ENCODE measurements around the gene STK32B.

STK32B gene

GRCh38 chr4:5381961-5382441 is 330.7 kb downstream of the STK32B start:
- in situ Hi-C loops (cut with MboI; ENCODE audit: low sequenced_read_pairs): no loop called here

DNA sequence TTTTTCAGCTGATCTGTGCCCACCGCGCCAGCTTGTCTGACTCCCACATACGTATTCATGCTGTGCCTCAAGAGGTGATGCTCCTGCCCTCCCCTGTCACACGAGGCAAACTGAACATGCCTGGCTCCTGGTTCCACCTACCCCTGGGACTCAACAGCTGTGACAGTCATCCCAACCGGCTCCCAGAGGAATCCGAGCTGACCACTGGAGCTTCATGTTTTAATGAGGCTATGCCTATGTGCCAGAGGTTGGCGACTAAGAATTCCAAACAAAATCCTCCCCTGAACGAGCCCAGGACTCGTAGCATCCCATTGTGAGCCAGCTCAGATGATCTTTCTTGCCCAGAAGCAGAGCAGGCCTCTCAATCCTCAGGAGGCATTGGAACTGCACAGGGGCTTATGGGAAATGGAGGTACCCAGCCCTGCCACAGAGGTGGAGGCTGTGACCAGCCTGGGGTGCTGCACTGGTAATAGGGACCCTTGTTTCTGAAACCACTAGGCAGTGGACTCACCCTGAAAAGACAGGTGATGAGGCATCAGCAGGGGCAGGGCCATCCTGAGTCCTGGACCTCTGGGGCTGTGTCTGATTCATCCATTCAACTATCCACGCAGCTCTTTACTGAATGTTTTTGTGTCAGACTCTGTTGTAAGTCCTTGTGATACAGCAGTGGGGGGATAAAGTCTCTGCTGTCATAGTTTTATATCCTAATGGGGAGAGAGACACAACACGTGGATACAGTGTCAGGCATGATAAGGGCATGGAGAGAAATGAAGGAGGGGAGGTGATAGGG is 332.1 kb downstream of the STK32B start:
- in situ Hi-C loops (cut with MboI; ENCODE audit: low sequenced_read_pairs): no loop called here

GRCh38 chr4:5385741-5386311 is 334.5 kb downstream of the STK32B start:
- in situ Hi-C loops (cut with MboI; ENCODE audit: low sequenced_read_pairs): no loop called here

DNA sequence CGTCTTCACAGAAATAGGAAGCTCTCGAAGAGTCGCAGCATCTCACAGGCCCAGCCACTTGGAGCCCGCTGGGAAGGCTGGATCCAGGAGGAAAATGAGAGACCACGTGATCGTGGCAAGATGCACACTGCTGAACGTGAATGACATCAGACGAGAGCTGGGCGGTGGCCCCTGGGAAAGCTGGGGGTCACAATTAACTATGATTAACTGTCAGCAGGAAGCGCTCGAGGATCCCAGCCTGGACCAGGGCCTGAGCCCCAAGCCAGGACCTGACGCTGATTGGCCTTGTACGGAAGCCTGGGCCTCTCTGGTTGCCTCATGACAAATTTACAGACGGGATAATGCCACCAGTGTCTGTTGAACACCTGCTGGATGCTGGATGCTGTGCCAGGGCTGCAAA is 335.6 kb downstream of the STK32B start:
- in situ Hi-C loops (cut with MboI; ENCODE audit: low sequenced_read_pairs): no loop called here

GRCh38 chr4:5387457-5387856 is 336.2 kb downstream of the STK32B start:
- in situ Hi-C loops (cut with MboI; ENCODE audit: low sequenced_read_pairs): no loop called here

- in situ Hi-C loops (cut with MboI; ENCODE audit: low sequenced_read_pairs): no loop called here
These were observed 338.6 kb downstream of the STK32B start for GRCh38 chr4:5389756-5390310.

DNA sequence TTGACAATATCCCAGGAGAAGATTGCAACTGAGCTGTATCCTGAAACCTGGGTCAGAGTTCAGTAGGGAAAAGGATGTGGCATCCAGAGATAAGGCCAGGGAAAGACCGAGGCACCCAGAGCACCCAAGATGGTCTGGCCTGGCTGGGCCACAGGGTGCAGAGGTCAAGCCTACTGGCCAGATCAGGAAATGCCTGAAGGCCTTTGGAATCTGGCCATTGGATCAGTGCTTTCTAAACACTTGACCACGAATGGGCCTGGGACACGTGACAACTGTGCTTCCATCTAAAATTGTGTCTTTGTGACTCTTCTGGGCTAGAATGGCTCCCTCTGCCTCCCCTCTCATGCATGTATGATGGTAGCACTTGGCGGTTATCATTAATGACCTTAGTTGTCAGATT is 340.2 kb downstream of the STK32B start:
- in situ Hi-C loops (cut with MboI; ENCODE audit: low sequenced_read_pairs): no loop called here

- in situ Hi-C loops (cut with MboI; ENCODE audit: low sequenced_read_pairs): no loop called here
These were observed 342.7 kb downstream of the STK32B start for GRCh38 chr4:5393911-5394513.

DNA sequence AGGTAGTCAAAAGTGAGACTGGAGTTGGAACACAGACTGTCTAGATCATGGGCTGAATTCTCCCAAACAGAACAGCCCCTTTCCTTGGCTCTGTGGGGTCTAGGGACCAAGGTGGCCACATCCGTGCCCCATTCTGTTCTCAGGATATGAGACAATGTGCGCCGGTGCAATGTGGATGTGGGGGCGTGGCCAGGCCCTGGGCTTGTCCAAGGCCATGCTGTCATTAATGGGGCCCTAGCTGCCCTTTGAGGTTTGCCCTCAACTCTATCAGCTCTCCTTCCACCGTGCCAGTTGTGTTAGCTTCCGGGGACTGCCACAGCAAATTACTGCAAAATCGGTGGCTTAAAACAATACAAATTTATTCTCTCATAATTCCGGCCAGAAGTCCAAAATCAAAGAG is 344.5 kb downstream of the STK32B start:
- in situ Hi-C loops (cut with MboI; ENCODE audit: low sequenced_read_pairs): no loop called here

GRCh38 chr4:5398056-5398455 is 346.8 kb downstream of the STK32B start:
- in situ Hi-C loops (cut with MboI; ENCODE audit: low sequenced_read_pairs): no loop called here

GRCh38 chr4:5399124-5399523 is 347.8 kb downstream of the STK32B start:
- in situ Hi-C loops (cut with MboI; ENCODE audit: low sequenced_read_pairs): no loop called here

DNA sequence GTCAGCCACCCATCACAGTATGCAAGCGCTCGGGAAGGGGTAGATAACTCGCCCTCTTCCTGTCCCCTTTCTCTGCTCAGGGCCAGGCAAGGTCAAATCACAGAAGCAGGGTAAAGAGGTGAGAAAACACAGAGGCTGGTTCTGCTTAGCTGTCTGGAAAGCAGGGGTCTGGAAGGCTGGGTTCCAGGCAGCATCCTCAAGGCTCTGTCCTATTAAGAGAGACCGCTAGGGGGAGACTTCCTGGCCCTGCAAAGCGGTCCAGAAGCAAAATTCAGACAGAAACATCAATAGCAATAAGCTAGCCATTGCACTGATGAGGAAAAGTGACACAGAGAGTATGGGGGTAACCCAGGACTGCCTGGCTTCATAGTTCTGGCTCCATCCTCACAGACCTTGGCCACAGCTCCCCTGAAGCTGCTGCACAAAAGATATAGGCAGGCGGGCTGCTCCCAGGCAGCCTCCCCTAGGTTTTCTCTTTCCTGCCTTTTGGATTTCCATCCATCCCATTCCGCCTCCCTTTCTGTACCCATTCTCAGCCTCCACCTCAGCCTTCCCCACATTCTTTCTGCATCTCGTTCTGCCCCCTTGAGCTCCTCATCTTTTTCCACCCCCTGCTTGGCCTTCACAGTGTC is 348.6 kb downstream of the STK32B start:
- in situ Hi-C loops (cut with MboI; ENCODE audit: low sequenced_read_pairs): no loop called here

DNA sequence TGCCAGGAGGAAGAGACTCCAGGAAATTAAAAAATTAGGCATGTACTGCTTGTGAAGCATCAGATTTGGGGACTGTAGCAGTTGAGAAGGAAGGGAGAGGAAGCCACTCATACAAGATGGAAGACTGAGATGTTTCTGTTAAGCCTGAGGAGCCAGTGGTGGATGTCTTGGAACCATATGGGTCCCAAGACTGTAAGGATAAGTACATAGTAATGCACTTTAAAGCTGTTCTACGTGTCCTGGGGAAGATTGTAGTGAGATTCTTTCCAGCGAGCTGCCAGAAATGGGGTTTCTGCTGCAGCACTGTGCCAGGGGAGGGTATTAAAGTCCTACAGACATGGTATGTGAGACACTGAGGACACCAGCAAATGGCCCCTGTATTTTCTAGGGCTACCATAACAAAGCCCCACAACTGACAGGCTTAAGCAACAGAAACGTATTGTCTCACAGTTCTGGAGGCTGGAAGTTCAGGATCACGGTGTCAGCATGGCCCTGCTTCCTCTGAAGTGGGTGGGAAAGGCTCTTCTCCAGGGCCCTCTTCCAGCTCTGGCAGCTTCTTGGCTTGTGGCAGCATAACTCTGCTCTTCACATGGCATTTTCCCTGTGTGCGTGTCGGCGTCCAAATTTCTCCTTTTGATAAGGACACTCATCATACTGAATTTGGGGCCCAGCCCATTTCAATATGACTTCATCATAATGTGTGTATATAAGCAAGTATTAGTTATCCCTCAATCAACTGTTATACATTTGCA is 352.6 kb downstream of the STK32B start:
- in situ Hi-C loops (cut with MboI; ENCODE audit: low sequenced_read_pairs): no loop called here

GRCh38 chr4:5409237-5409636 is 358.0 kb downstream of the STK32B start:
- in situ Hi-C loops (cut with MboI; ENCODE audit: low sequenced_read_pairs): no loop called here

DNA sequence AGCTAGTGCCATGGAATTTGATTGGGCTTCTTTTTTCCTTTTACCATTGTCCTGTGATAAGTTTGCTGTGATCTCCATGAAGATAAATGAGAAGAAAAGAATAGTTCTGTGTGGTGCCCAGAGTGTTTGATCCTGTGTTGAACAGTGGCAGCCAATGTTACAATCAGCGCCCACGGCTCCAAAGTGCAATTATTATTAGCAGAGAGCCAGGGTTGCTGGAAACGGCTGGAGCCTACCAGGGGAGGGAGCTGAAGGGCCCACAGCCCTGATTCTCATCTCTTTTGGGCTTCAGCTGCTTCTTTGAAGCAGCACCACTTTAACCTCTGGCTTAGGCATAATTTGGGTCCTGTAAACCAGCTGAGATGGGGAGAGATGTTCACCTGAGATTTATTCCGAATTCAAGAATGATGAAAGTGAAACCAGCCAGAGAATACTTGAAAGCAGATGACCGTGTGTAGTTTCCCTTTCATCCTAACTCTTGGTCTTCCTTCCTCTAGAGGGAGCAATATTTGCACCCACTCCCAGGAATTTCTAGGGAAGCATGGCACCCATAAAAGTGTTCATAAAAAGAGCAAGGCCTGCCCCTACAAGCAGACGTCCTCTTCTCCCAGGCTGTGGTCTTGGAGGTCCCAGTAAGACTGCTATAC is 358.8 kb downstream of the STK32B start:
- in situ Hi-C loops (cut with MboI; ENCODE audit: low sequenced_read_pairs): no loop called here

DNA sequence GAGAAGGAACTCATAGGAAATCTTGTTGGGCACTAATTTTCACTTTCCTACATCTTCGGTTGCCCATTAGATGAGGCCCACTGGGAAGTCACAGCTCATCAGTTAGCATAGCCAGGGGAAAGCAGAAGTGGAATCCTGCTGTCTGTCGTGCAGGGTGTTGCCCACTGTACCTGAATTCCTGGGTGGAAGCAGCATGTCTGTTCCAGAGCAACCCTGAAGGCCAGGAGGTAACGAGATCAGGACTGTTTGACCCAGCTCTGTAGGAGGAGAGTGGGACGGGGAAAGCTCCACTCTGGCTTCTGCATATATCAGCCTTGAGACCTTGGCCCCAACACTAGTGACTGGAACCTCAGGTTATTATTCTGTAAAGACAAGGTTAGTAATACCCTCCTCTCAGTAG is 361.0 kb downstream of the STK32B start:
- in situ Hi-C loops (cut with MboI; ENCODE audit: low sequenced_read_pairs): no loop called here

- in situ Hi-C loops (cut with MboI; ENCODE audit: low sequenced_read_pairs): no loop called here
These were observed 361.5 kb downstream of the STK32B start for GRCh38 chr4:5412751-5413150.

DNA sequence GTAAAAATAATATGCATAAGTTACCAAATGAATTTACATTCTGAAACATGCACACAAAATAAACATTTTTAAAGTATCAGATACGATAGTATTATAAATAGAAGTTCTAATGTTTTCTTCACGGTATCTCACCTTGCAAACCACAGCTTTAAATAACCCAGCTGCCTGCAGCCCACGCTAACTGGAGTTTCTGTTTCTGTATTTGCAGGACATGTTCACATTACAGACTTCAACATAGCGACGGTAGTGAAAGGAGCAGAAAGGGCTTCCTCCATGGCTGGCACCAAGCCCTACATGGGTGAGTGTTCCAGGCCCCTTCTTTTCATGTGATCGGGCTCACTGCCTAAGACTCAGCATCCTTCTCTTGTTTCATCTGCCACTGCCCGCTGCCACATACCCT is 365.4 kb downstream of the STK32B start:
- in situ Hi-C loops (cut with MboI; ENCODE audit: low sequenced_read_pairs): no loop called here

- in situ Hi-C loops (cut with MboI; ENCODE audit: low sequenced_read_pairs): no loop called here
These were observed 369.0 kb downstream of the STK32B start for GRCh38 chr4:5420266-5420665.

DNA sequence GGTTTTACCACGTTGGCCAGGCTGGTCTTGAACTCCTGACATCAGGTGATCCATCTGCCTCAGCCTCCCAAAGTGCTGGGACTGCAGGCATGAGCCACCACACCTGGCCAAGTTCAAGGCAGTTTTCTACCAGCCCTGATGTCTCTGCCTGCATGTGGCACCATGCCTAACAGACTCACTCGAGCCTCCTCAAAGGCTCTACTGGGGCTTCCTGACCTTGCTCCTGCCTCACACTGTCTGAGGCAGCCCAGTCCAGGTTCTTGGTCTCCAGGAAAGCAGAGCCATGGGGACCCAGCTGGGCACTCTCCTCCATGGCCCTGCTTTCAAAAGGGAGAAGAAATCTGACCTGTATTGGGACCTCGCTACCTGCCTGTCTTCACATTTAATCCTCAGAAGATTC is 370.1 kb downstream of the STK32B start:
- in situ Hi-C loops (cut with MboI; ENCODE audit: low sequenced_read_pairs): no loop called here

All from HL-60/S4 (cell line).